Daoy (cell line): ENCODE results near the gene ZNF436. TPM values are rescaled to one million over a fixed set of nuclear protein-coding genes. Genes with fewer than 3 reads are reported as not detected.

ENCODE experiments used
- DNase-seq: peaks from one replicate; pipeline ENCODE4 v3.0.0-alpha.2; 2015; ENCODE audit warnings: low read depth
- total RNA-seq: library from RNA; depleted of rRNA; stranded (reverse); fragments of >200 nt; shearing (Covaris generic); gene quantifications from 2 replicates; pipeline ENCODE4 v1.2.3, GENCODE V29; 2014

ZNF436 gene
- total RNA-seq, 1 experiment from 2014 or later, result 9.4 TPM

GRCh38 chr1:23366598-23366997 is 3.0 kb downstream of the ZNF436 start:
- no peak for DNase-seq

GRCh38 chr1:23366146-23366545 is 3.5 kb downstream of the ZNF436 start:
- DNase-seq, result no peak

- DNase-seq, result no peak
Measured at GRCh38 chr1:23362218-23362713, 7.4 kb downstream of the ZNF436 start.

GRCh38 chr1:23358310-23358875 is 11.2 kb downstream of the ZNF436 start:
- no peak for DNase-seq

GRCh38 chr1:23357138-23357908 is 12.3 kb downstream of the ZNF436 start:
- DNase-seq, result no peak

- DNase-seq, result no peak
Measured at GRCh38 chr1:23356471-23357137, 13.0 kb downstream of the ZNF436 start.

- no peak for DNase-seq
Measured at GRCh38 chr1:23354245-23354644, 15.4 kb downstream of the ZNF436 start.

- DNase-seq, result no peak
Measured at GRCh38 chr1:23352096-23352695, 17.4 kb downstream of the ZNF436 start.

- DNase-seq, result no peak
Measured at GRCh38 chr1:23345920-23346319, 23.7 kb downstream of the ZNF436 start.

- DNase-seq, result peak; percentile 37
Measured at GRCh38 chr1:23344987-23345472, 24.6 kb downstream of the ZNF436 start.

- DNase-seq, result peak; percentile 100
Measured at GRCh38 chr1:23344111-23344986, 25.3 kb downstream of the ZNF436 start, which contains the start of gene HNRNPR. Gene HNRNPR, minus strand, starts transcription at chr1:23344284. Its CDS starts 3,276 bp downstream, at chr1:23341008.

- DNase-seq, result peak; percentile 81
Measured at GRCh38 chr1:23343221-23344110, 26.2 kb downstream of the ZNF436 start.

- no peak for DNase-seq
Measured at GRCh38 chr1:23341931-23342692, 27.5 kb downstream of the ZNF436 start.

GRCh38 chr1:23339632-23340031 is 30.0 kb downstream of the ZNF436 start:
- DNase-seq, result no peak

GRCh38 chr1:23337869-23338268 is 31.8 kb downstream of the ZNF436 start:
- no peak for DNase-seq

GRCh38 chr1:23331713-23332112 is 37.9 kb downstream of the ZNF436 start:
- DNase-seq, result no peak

- no peak for DNase-seq
Measured at GRCh38 chr1:23330846-23331245, 38.8 kb downstream of the ZNF436 start.

- DNase-seq, result no peak
Measured at GRCh38 chr1:23325393-23325792, 44.2 kb downstream of the ZNF436 start.

- no peak for DNase-seq
Measured at GRCh38 chr1:23322770-23323169, 46.9 kb downstream of the ZNF436 start.
